ENCODE data around the gene EPB42. TPM values are rescaled to one million over a fixed set of nuclear protein-coding genes. Genes with fewer than 3 reads are reported as not detected.

EPB42 gene
- total and polyA plus RNA-seq, 9 donors, result 0.43 to 2.5 (median 0.66) TPM; not detected in 6

DNA sequence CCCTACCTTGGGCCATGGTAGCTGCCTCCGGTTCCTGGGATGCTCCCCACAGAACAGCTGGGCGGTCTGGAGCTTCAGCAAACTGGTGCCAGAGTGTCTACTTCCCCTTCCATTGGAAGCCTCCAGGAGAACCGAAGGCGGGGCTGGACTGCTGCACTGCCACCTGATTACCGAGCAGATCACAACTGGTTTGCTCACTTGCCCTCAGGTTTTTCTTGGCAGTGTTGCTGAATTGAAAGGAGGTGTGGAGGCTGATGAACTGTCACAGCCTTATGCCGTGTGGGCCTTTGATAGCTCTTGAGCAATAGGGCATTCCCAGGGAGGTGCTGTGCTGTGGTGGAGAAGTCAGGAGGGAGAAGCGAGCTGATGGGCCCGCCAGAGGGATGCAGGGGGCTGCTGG lies 46.0 kb upstream of the EPB42 start, which contains the start of gene TGM5:
Gene TGM5, minus strand, starts transcription at position 95 of the 400 bp plus-strand sequence. Its CDS starts 79 bp downstream, at position 16.
- TF ChIP-seq EP300 (IDR thresholded peaks at IDR 0.05) (no peak), POLR2A (IDR thresholded peaks at IDR 0.05) (no peak)
- TF ChIP-seq, protein P1, sequence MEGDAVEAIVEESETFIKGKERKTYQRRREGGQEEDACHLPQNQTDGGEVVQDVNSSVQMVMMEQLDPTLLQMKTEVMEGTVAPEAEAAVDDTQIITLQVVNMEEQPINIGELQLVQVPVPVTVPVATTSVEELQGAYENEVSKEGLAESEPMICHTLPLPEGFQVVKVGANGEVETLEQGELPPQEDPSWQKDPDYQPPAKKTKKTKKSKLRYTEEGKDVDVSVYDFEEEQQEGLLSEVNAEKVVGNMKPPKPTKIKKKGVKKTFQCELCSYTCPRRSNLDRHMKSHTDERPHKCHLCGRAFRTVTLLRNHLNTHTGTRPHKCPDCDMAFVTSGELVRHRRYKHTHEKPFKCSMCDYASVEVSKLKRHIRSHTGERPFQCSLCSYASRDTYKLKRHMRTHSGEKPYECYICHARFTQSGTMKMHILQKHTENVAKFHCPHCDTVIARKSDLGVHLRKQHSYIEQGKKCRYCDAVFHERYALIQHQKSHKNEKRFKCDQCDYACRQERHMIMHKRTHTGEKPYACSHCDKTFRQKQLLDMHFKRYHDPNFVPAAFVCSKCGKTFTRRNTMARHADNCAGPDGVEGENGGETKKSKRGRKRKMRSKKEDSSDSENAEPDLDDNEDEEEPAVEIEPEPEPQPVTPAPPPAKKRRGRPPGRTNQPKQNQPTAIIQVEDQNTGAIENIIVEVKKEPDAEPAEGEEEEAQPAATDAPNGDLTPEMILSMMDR (IDR thresholded peaks at IDR 0.05), result no peak
- intact Hi-C loops (cut with DNase I), result no loop called here

DNA sequence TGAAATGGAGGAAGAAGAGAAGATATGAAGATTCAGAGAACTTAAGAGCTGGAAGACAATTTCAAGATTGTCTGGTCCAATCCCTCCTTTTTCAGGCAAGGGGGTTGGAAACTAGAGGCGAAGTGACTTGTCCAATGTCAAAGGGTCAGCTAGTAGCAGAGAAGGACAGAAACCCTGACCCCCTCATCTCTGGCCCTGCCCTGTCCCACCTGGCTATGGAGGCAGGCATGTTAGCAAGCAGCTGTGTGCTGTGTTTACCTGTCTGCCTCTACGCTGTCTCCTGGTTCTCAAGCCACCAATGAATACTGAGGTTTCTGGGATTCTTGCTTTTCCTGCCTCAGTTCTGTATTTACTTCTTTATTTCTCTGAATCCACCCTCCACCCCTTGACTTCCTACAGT lies 45.6 kb upstream of the EPB42 start:
- H3K4me3 ChIP-seq, result no peak overlapping the region

More for the DNA sequence above, 46.0 kb upstream of the EPB42 start, which contains the start of gene TGM5:
- no peak for DNase-seq
- no peaks in the 10 kb centered on the region for H3K9me3 ChIP-seq
- no peak within 1 kb of the TSS for H3K27ac ChIP-seq
- WGBS, 3 donors, result 67 to 72% (median 70%) methylated on average over 8 of the region's 8 CpGs
- no peaks in the 10 kb centered on the region for H3K27me3 ChIP-seq
- no peak within 1 kb of the TSS for H3K4me3 ChIP-seq
- H3K4me1 ChIP-seq (ENCODE audit: insufficient read depth), result no peaks in the 10 kb centered on the region
- H3K36me3 ChIP-seq, result no peaks in the 10 kb centered on the region

DNA sequence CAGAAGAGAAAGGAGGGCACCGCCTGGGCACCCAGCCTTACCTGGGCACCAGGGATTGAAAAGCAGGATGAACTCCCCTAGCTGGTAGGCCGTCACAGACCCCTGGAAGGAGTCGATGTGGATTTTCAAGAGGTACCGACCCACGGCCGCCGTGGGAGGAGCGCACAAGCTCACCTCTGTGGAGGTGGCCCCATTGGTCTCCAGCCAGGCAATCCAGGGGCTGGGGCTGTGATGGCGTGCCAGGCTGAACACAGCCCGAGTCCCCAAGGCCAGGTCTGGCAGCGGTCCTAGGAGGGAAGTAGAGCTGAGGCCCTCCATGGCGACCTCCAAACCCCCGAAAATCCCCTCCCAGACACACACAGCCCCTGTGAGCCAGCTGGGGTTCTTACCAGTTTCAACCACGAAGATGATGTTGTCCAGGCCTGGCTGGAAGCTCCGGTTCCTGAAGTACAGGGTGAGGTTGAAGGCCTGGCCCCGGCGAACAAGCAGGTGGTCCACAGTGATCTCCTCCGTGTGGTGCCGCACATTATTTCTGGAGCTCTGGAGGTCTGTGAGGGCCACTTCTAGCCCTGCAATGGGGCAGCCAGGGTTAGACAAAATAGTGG lies 39.3 kb upstream of the EPB42 start:
- H3K4me3 ChIP-seq, result no peak overlapping the region
- no peak overlapping the region for H3K27ac ChIP-seq
- H3K4me1 ChIP-seq (ENCODE audit: insufficient read depth), result no peaks in the 10 kb centered on the region
- no peaks in the 10 kb centered on the region for H3K36me3 ChIP-seq
- no peak for DNase-seq
- no peaks in the 10 kb centered on the region for H3K27me3 ChIP-seq
- WGBS, 3 donors, result 82 to 88% (median 86%) methylated on average over 19 of the region's 19 CpGs
- H3K9me3 ChIP-seq, result no peaks in the 10 kb centered on the region
- intact Hi-C loops (cut with DNase I), result no loop called here
- TF ChIP-seq, protein P1 (IDR thresholded peaks at IDR 0.05), result no peak
- no peak for TF ChIP-seq POLR2A (IDR thresholded peaks at IDR 0.05)
- TF ChIP-seq EP300 (IDR thresholded peaks at IDR 0.05), result no peak

More for the DNA sequence above, 45.6 kb upstream of the EPB42 start:
- Histone ChIP-seq H3K27ac (no peak overlapping the region), H3K9me3 (no peaks in the 10 kb centered on the region), H3K36me3 (no peaks in the 10 kb centered on the region), H3K27me3 (no peaks in the 10 kb centered on the region), H3K4me1 (ENCODE audit: insufficient read depth) (no peaks in the 10 kb centered on the region)
- TF ChIP-seq, protein P1 (IDR thresholded peaks at IDR 0.05), result no peak
- TF ChIP-seq EP300 (IDR thresholded peaks at IDR 0.05) (no peak), POLR2A (IDR thresholded peaks at IDR 0.05) (no peak)
- no peak for DNase-seq
- intact Hi-C loops (cut with DNase I), result no loop called here
- 86 to 100% (median 88%) methylated on average over 2 of the region's 2 CpGs for WGBS, 3 donors

DNA sequence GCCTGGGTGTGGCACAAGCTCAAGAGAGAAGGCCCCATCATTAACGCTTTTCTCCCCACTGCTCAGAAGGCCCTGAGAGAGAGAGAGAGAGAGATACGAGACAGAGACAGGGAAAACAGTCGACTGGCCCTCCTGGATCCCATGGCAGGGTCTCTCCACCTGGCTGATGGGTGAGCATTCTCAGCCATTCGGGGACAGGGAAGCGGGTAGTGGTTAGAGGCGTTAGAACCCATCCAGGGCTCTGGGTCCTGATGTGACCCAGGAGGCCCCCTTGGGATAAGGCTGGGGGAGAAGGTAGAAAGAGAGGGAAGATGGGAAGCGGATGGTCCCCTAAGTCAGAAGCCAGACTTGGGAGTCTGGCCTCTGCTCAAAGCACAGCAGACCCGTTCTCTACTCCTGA lies 38.0 kb upstream of the EPB42 start:
- H3K27ac ChIP-seq, result no peak overlapping the region
- DNase-seq, result no peak
- no peaks in the 10 kb centered on the region for H3K9me3 ChIP-seq
- intact Hi-C loops (cut with DNase I), result no loop called here
- 83 to 90% (median 87%) methylated on average over 8 of the region's 8 CpGs for WGBS, 3 donors
- H3K27me3 ChIP-seq, result no peaks in the 10 kb centered on the region
- no peaks in the 10 kb centered on the region for H3K36me3 ChIP-seq
- no peak overlapping the region for H3K4me3 ChIP-seq
- no peaks in the 10 kb centered on the region for H3K4me1 ChIP-seq (ENCODE audit: insufficient read depth)
- TF ChIP-seq, protein P1 (IDR thresholded peaks at IDR 0.05), result no peak
- TF ChIP-seq EP300 (IDR thresholded peaks at IDR 0.05), result no peak
- no peak for TF ChIP-seq POLR2A (IDR thresholded peaks at IDR 0.05)
